Activated T-helper 1 cell treated with anti-CD3 and anti-CD28 coated beads, Interleukin-2, amount 50 U/mL, for 16 hours (primary cell): Measurements from ENCODE around the gene CAMK1D.

ENCODE experiments used
- DNase-seq, 2 donors: peaks; one replicate each; pipeline ENCODE4 v3.0.0-alpha.2; 2020; ENCODE audit warnings: low read depth in 1 of 2, low spot score in 1 of 2

Gene CAMK1D

GRCh38 chr10:12400266-12400931, 51.1 kb downstream of the CAMK1D start:
- no peak for DNase-seq

GRCh38 chr10:12401466-12401865, 52.1 kb downstream of the CAMK1D start:
- no peak for DNase-seq

DNA sequence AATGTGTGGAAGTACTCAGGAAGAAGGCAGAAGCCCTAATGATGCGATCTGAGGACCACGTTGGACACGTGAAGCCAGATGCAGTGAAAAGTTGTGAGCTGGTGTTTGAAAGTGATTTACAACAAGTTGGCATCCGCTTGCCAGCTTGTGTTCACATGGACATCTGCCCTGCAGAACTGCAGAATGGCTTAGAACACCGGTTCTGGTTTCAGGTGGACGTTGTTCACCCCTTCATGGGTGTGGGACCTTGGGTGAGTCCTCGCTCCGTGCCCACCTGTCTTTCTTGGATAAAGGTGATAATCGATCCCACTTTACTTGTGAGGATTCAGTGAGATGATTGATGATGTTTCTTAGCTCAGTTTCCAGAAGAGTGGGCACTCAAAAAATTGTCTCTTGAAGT, 53.8 kb downstream of the CAMK1D start:
- no peak for DNase-seq

DNA sequence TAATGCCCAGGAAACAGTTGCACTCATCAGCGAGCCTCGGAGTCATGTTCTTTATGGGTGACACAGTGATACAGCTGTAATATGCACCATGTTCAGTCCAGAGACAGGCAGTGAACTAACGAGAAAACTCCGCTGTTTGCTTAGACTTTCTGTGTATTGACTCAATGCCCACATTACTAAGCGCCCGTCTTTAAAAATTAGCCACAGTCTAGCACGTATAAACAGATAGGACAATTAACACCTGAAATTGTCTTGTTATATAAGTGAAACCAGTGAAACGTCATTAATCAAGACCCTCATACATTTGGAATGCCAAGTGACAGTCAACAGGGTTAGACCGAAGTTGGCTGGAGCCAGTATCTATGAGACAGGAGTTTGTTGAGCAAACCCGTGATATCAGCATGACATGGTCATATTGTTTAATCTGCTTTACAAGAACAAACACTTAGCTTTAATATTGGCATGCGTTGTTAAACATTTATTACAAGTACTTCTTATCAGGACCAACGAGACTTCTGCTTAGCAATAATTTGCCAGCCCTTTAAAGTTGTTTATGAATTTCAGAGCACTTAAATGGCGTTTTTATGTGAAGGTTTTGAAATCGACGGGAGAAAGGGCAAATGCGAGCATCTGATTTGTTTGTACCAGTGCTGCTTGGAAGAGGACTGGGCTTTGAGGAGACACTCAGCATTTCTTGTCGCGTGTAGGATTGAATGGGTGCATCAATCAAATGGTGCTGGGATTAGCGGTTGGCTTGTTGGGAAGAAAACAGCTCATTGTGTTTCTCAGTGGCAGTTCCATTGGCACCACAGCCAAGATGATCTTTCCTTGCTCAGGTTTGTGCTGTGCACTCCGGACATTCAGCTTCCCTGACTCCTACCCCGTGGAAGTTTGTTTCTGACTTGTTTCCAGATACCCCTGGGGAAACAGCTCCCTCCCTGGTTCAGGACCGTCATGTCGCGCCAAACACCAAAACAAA, 56.3 kb downstream of the CAMK1D start:
- DNase-seq, result no peak

DNA sequence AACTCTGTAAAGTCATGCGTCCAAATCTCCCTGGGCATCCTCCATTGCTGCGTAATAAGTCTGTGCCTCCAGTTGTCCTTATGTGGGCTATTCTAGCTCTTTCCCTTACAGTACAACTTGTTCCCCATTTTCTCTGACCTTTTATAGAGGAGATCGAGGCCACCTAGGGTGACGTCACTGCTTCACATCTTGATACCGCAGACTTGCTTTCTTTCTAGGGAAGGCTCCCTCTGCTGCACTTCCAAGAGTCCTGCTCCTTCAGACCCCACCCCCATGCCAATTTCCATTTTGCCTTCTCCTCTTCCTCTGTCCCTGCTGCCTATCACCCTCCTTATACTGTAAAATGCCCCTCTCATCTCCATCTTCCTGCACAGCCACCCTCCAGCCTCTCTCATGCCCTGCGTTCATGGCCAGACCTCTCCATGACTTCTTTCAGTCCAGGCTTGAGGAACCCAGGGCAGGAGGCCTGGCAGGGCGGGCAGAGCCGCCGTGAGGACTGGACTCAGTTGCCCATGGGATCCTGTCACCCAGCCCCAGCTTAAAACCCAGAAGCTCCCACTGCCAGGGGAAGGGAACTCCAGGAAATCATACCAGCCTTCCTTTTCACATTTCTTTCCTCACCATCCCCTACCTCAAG, 57.5 kb downstream of the CAMK1D start:
- no peak for DNase-seq

DNA sequence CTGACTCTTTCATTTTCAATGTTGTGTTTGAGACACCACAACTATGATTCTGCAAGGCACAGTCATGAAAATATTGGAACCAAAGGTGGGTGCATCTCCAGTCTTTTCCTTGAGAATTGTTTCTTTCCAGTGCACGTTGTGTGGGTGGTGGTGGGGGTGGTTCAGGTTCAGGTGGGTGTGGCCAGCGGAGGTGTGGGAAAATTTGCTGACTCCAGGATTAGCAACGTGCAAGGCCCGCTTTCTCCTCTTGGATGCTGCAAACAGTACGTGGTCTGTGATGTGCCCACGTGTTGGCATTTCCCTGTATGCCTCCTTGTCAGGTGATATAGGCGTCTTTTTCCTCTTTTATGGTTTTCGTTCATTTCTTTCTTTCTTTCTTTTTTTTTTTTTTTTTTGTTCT, 59.1 kb downstream of the CAMK1D start:
- no peak for DNase-seq

GRCh38 chr10:12409161-12409560, 59.8 kb downstream of the CAMK1D start:
- DNase-seq, result no peak

DNA sequence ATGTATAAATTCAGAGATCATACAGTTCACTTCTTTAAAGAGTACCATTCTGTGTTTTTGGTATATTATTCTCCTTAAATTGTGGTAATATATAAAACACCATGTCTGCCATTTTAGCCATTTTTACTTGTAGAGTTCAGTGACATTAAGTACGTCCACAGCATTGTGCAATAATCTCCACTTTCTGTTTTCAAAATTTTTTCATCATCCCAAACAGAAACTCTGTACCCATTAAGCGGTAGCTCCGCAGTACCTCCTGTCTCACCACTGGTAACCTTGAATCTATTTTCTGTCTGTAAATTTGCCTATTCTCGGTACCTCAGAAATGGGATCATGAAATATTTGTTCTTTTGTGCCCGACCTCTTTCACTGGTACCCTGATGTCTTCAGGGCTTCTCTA, 60.3 kb downstream of the CAMK1D start:
- no peak for DNase-seq

GRCh38 chr10:12412666-12413368, 63.5 kb downstream of the CAMK1D start:
- DNase-seq, result no peak

DNA sequence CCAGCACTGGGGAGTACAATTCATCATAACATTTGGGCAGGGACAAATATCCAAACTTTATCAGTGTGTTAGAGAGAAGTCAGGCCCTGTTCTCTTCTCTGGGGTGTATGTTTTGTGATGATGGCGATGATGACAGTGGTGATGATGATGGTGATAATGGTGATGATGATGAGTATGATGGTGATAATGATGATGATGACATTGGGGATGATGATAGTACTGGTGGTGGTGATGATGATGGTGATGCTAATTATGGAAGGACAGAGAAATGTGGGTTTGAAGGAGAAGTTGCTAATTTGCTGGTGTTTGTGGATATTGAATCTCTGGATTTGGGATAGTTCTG, 64.0 kb downstream of the CAMK1D start:
- no peak for DNase-seq

DNA sequence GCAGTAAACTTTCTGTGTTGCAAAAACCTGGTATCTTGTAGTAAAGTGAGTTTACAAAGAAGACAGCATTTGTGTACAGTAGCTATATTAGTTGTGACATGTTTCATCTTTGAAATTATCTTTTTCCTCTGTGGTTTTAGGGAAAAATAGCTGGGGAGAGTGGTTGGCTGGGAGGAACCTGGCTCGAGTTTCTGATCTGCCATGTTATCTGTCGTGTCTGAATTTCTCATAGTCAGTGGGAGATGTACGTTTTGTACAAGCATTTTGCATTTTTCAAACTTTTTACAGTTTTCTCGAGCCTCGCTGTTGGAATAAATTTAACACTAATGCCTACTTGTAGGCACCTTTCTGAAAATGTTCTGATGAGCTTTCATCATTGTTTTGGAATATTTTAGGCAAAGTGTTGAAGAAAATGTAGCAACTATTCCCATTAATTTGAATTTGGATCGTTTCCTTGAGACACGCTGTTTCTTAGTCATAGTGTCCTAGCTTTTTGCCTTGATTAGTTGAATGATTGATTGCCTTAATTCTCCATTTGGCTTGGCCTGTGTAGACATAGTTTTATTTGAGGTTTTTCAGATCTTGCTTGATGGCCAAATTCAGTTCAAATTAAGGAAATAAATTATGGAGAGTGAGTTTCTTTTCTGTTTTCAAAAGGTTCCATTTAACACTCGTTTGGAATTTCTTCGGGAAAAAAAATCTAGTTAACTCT, 65.1 kb downstream of the CAMK1D start:
- DNase-seq, result no peak

DNA sequence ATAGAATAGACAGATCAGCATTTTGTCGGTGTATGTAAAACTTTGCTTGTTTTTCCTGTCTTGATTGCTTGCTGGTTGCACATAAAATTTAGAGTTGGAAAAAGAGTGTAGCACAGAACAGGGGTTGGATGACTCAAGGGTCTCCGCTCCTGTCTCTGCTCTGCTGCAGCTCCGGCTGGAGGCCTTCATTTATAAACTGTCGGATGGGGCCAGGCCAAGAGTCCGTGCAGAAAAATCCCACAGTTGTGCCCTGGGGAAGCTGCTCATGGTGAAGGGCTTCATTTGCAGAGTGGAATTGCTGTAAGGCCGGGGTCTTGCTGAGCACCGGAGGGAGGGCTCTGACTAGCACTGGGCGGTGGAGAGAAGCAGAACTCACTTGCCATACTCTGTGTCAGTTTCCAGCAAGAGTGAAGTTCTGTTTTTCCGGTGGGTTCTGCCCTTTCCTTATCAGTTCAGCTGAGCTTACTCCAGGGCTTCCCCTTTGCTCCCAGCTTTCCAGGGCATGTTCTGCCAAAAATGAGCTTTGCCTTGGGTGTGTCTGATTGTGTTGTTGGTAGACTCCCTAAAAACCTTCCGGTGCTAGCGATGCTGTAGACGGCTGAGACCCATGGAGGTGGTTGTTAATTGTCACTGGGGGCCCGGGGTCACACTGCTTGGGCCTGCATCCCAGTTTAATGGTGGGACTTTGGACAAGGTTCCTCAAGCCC, 67.2 kb downstream of the CAMK1D start:
- no peak for DNase-seq

DNA sequence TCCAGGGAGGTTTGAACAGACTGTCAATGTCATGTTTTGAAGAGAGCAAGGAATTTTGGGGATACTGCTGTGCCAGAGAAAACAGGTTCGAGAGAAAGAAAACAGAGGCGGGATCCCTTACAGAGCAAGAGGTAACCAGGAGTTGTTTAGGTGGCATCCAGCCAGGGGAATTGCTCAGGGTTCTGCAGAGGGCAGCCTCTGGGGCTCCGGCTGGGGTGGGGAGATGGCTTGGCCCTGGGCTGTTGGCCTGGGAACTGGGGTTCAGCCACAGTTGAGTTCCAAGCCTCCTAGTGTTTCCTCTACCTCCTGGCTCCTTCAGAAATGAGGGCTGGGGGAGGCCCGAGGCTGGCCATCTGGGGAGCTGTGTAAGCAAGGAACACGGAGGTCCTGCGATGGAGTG, 68.0 kb downstream of the CAMK1D start:
- no peak for DNase-seq

GRCh38 chr10:12418000-12418399, 68.7 kb downstream of the CAMK1D start:
- no peak for DNase-seq

- DNase-seq, result no peak
Measured at GRCh38 chr10:12418725-12419261, 69.4 kb downstream of the CAMK1D start.

- DNase-seq, result peak; percentile 14 to 39
Measured at GRCh38 chr10:12419262-12419847, 70.0 kb downstream of the CAMK1D start.

DNA sequence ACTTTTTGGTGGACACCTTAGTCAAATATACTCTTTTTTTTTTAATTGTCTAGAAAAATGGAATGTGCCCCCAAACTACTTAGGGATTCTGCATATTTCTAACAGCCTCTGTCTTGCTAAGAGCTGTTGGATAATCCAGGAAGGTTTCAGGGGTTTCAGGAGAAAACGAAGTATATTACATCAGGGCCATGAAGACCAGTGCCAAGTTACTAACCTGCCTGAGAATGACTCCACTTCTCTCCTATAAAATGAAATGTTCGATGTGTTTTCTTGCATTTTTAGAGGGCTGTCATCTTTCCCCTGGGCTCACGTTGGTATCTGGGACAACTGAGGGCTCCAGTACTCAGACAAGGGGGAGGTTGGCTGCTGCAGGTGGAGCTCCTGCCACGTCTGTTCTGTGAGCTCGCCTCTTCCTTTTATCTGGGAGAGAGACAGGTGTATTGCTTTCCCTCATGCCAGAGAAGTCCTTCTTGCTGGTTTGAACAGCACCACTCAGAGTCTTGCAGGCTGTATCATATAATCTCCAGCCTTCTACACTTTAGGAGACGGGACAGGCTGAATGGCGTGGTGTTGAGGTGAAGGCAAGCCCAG, 71.3 kb downstream of the CAMK1D start:
- no peak for DNase-seq

DNA sequence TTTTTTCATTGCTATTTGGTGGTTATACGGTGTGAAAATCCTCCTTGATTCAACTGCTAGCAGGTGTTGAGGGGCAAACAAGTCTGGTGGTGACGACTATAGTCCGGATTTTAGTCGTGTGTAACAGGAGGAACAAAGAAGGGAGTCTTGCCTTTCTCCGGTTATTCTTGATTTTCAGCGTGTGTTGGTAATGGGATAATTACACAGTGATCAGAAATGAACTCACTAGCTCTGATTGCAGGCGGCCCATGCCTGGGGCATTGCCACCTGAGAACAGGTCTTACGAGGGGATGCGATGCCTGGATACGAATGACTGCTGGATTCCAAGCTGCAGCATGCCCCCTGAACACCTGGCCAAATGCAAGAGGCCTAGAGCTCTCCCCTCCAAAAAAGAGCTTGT, 72.8 kb downstream of the CAMK1D start:
- DNase-seq, result no peak

DNA sequence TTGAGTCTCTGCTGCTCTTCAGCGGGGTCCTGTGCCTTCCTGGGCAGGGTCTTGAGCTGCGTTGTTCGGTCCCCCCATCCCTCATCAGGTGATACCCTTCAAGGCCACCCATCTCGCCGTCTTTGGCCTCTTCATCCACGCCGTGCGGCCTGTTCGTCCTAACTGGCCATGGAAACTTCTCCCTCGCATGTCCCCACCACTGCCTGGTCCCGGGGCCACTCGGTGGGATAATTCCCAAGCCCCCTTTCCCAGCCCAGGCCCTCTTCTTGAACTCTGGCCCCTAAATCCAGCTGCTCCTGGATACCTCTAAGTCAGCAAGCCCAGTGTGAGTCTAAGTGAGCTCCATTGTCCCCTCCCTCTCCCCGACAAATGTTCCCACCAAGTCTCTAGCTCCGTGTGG, 74.5 kb downstream of the CAMK1D start:
- DNase-seq, result no peak
